KG1 (cell line): ENCODE results near the gene SHMT1.

ENCODE experiments used
- DNase-seq: peaks from one replicate; lab custom pipeline; 2025; lab: John Stamatoyannopoulos, UW

Gene SHMT1

GRCh38 chr17:18281788-18282187 lies 81.6 kb downstream of the SHMT1 start:
- no peak for DNase-seq

- DNase-seq, result no peak
Measured at GRCh38 chr17:18280766-18281371, 82.5 kb downstream of the SHMT1 start.

GRCh38 chr17:18280249-18280648 lies 83.1 kb downstream of the SHMT1 start:
- no peak for DNase-seq

- no peak for DNase-seq
Measured at GRCh38 chr17:18278867-18279266, 84.5 kb downstream of the SHMT1 start.
